ENCODE results near the gene SHROOM1.
"Not testable (repeated sequence)": the region's sequence is repeated elsewhere in the genome, so short reads cannot be mapped to it uniquely, and the experiment has no call there.

The SHROOM1 gene
- total RNA-seq, result 0.53 to 5.9 (median 2.8) reads per million in 18 experiments

DNA sequence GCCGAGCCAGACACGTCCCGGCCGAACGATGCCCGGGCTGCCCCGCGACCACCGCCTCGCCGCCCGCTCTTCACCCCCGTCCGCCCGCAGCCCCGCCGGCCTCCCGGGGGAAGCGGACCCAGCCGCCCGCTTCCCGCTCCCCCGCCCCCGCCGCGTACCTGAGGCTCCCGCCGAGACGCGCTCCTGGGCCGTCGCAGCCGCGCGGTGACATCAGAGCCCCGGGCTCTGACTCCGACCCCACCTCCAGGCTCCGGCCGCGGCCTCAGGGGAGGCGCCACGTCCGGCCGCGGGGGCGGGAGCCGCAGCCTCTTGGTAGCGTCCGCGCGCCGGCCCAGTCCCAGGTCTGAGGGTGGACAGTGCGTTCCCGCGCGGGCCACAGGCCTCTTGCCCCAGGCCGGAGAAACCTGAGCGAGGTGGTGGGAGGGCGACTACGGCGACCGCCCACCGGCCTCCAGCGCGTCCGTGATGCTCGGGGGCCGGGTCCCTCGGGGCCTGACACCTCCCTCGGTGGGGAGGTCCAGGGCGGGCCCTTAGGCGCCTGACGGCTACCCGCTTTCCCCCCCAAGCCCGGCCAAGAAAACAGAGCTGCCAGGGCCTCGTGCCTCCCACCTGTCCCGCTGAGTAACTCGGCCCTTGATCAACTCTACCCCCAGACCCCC is at the start of gene SHROOM1:
TSS of gene SHROOM1 (minus strand) at position 212 of the 659 bp plus-strand sequence. CDS start 4,507 bp downstream, outside the sequence.
- DNase-seq, result peak; percentile 45 to 61

DNA sequence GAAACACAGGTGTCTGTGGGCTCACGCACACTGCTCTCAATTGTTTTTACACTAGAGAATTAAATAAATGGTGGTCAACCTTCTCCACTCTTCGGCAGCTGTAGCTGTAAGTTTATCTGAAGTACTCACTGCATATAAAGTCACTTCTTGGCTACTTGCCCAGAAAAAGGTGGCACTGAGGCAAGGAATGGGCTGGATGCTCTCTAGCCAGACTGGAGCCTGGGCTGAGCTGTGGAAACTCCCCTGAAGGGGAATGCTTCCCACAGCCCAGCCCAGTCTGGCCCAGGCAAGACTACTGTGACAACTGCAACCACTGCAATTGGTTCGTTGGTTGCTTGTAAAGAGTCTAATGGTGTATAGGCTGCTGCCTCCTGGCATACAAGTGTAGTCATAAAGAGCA is 47.5 kb upstream of the SHROOM1 start:
- DNase-seq, result no peak

DNA sequence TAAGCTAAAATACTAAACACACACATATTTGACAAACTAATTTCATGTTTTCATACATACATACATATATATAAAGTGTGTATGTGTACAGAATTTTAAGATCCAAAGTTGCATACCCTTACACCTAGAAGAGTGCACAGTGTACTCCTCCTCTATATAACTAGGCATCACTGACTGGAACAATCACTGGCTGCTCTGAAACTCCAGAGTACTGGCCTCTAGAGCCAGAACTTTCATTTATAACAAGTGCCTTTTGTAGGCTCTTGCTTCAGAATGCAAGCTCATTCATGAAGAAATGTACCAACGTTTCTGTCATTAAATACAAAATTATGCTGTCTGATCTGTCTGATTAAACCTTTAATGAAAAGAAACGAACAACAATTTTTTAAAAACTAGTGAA is 47.0 kb upstream of the SHROOM1 start:
- no peak for DNase-seq

DNA sequence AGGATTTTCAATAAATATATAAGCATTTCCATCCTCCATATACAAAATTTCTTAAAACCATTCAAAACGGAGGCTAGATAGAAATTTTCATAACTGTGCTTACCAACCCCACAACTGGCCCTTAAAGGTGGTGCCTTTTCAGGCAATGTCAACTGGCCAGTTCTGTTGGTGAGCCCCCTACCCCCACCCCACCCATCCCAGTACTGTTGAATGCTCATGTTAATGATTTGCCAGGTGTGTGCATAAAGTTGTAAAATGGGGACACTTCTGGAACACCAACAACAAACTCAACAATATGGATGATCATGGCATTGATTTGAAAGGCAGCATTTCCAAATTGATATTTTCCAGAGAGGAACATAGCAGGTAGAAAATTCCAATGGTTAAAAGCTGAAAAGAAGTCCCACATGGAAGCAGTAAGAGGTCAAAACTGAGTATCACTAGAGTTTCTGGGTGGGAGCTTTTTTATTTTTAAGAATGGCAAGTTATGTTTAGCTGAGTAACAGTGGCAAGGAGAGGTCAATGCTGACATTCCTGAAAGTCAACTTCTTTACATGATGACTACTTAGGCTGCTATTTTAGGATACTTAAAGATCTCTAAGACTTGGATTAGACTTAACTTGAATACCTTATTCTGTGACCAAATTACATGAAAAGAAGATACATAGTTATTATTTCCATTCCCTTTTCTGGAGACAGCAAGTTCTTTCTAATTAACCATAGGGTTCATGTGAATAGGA is 45.7 kb upstream of the SHROOM1 start:
- DNase-seq, result no peak

DNA sequence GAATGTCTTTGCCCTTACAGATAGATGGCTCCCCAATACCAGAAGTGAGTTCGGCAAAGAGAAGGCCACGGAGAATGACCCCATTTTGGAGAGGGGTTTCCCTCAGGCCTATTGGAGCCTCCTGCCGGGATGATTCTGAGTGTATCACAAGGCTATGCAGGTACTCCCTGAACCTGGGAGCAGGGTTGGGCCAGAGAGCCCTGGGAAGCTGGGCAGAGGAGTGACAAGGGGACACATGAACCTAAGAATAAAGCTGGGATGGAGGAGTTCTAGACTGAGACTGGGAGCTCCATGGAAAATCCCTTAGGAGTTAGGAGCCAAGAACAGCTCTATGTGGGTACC is 43.5 kb upstream of the SHROOM1 start:
- DNase-seq, result no peak

- no peak for DNase-seq
These were observed 42.9 kb upstream of the SHROOM1 start, which contains the start of gene LEAP2 for GRCh38 chr5:132873119-132873929. TSS of gene LEAP2 (plus strand) at chr5:132873668. CDS start at chr5:132873695, 27 bp downstream.

- no peak for DNase-seq
These were observed 42.3 kb upstream of the SHROOM1 start for GRCh38 chr5:132872788-132873118.

DNA sequence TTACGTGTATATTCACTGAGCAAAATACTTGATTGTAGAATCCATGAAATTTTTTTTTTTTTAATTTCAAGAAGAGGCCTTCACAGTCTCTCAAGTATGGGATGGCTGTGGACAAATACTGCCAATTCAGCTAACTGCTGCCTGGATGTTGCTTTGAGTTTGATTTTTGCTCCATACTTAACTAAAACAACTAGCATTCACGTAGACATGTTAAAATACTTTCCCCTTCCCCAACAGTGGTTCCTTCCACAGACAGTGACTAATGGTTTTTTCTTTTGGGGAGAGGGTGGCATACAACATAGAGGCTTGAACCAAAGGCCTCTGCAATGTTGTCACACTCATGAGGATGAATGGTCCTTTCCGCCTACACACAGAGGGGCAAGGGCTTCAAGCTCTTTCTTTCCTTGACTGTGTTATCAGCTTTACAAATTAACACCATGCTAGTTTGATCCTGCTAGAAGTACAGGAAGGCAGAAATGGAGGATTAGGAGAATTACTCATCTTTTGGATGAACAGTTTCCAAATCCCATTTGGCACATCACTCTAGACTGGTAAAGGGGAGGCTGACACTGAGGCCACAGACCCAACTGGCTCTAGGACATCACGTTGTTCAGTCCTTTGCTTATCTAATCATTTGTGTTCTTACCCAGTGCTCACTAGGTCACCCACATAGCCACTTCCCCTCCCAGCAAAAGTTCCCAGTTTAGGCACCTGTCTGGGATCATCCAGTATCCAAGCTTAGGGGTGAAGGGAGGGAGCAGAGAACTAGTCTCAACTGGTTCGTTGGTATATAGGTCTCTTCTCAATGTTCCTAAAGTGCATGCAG is 41.2 kb upstream of the SHROOM1 start:
- DNase-seq, result no peak

GRCh38 chr5:132870801-132871200 is 40.4 kb upstream of the SHROOM1 start:
- no peak for DNase-seq

DNA sequence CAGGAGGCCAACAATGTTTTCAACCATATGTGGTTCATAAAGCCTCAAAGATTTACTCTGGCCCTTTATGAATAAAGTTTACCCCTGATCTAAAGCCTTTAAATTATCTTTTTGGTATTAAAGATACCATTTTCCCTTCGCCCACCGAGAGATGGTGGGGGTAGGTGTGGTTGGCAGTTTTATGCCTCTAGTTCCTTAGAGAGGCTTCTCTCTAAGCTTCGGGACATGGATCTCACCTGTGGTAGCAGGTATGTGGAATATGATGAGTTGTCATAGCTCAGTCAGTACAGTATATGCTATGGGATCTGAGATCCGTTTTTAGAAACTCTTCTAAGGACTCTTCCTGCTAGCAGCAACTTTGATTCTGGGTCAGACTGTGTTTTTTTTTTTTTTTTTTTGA is 38.3 kb upstream of the SHROOM1 start:
- DNase-seq, result no peak

- DNase-seq, result no peak
These were observed 36.6 kb upstream of the SHROOM1 start for GRCh38 chr5:132867046-132867451.

- peak; percentile 99 for DNase-seq
These were observed 36.0 kb upstream of the SHROOM1 start, which contains the start of the genes GDF9 and UQCRQ for GRCh38 chr5:132866342-132867045. TSS of gene GDF9 (minus strand) at chr5:132866469. CDS start at chr5:132864533, 1,936 bp downstream. TSS of gene UQCRQ (plus strand) at chr5:132866642. CDS start at chr5:132866882, 240 bp downstream.

GRCh38 chr5:132865668-132866341 is 35.4 kb upstream of the SHROOM1 start:
- DNase-seq, result no peak

DNA sequence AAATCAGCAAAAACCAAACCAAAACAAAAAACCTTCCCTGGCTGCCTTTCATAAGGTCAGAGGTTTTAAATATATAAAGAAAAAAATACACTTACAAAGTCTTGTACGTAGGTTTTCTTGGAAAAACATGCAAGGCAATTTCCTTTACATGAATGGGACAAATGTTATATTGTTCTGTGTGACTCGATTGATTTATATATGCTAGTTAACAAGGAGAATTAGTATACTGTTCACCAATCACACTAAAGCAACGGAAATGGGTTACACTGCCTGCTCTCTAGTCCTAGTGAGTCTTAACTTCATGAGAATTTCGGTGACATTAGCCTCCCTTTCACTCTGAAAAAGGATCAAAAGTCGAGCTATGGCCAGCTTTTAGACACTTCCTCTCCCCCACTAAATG is 30.3 kb upstream of the SHROOM1 start:
- no peak for DNase-seq

DNA sequence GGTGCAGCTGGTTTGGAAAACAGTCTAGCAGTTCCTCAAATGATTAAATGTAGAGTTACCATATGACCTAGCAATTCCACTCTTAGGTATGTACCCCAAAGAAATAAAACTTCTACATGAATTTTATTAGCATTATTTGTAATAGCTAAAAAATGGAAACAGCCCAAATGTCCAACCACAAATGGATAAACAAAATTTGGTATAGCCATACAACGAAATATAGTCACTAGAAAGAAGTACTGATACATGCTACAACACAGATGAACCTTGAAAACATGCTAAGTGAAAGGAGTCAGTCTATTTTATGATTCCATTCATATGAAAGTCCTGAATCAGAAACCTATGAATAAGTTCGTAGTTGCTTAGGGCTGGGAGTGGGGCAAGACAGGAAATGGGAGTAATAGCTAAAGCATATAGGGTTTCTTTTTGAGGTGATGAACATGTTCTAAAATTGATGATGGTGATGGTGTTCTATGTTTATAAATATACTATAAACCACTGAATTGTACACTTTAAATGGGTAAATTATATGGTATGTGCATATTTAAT is 29.5 kb upstream of the SHROOM1 start:
- DNase-seq, result no peak

GRCh38 chr5:132856011-132856410 is 25.6 kb upstream of the SHROOM1 start:
- no peak for DNase-seq

DNA sequence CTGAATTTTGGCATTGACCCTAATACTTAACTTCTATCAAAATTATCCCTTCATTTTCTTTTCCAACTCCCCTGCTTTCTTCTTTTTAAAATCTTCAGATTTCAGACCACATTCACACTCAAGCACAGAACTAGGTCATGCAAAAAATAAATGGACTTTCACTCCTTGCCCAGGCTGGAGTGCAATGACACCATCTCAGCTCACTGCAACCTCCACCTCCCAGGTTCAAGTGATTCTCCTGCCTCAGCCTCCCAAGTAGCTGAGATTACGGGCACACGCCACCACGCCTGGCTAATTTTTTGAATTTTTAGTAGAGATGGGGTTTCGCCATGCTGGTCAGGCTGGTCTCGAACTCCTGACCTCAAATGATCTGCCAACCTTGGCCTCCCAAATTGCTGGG is 24.5 kb upstream of the SHROOM1 start:
- not testable (repeated sequence) for DNase-seq

DNA sequence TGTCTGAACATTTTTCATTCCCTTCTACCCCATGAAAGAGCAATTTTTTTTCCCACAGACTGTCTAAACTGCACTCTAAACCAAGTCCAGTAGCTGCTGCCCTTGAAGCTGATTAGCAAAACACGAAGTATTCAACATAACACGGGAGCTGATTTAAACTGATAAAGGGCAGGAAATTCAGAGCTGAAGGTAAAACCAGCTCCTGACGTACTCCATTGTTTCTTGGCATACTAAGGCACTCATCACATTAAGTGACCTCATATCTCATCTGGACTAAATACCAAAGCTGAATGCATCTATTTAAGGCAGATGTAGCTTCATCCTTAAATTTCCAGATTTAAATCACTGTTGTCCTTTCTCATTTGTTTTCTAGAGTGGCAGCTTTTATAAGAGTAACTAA is 23.9 kb upstream of the SHROOM1 start:
- DNase-seq, result no peak

- no peak for DNase-seq
These were observed 23.3 kb upstream of the SHROOM1 start for GRCh38 chr5:132853790-132854189.

DNA sequence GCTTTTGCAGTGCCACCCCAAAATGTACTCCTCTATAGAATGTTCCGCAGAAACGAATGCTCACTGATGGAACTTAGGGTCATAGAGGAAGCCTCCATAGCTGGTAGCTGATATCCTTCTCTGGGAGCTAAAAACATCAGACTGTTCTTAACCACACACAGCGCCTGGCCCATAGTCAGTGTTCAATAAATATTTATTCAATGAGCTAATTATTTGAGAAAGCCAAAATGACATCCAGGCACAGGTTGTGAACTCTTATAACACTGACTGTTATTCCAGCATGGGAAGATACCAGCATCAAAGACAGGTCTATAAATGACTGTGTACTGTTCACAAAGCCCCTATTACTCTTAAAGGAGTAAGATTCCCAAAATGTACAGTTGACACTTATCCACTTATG is 22.9 kb upstream of the SHROOM1 start:
- no peak for DNase-seq

- no peak for DNase-seq
These were observed 19.6 kb upstream of the SHROOM1 start for GRCh38 chr5:132850066-132850465.

Measured in inflammatory macrophage (primary cell).